Astrocyte of the spinal cord (primary cell): ENCODE data around the gene CASD1.

Experiments used
- DNase-seq: peaks from one replicate; pipeline ENCODE4 v3.0.0; 2011; ENCODE audit warnings: low read depth, low spot score
- H3K4me3 ChIP-seq: 2 replicates; pipeline ENCODE4 v1.5.1; 2011; ENCODE audit warnings: low read depth, mild to moderate bottlenecking, low read length, moderate library complexity
- CTCF ChIP-seq: IDR thresholded peaks from 2 replicates; pipeline ENCODE4 v1.5.1; 2012; ENCODE audit warnings: low read depth, mild to moderate bottlenecking, low read length, inconsistent platforms
- in situ Hi-C: cut with HindIII; loops from 2 replicates; pipeline ENCODE4 v1.10.0; 2017; ENCODE audit warnings: low sequenced_read_pairs

CASD1 gene

GRCh38 chr7:94529516-94529915 is 19.9 kb downstream of the CASD1 start:
- in situ Hi-C loops, result no loop called here
- DNase-seq, result peak; percentile 73
- no peak for TF ChIP-seq CTCF
- no peak overlapping the region for H3K4me3 ChIP-seq

GRCh38 chr7:94530109-94530508 is 20.5 kb downstream of the CASD1 start:
- TF ChIP-seq CTCF, result no peak
- DNase-seq, result peak; percentile 2
- no peak overlapping the region for H3K4me3 ChIP-seq
- in situ Hi-C loops, result no loop called here

GRCh38 chr7:94532676-94533075 is 23.1 kb downstream of the CASD1 start:
- in situ Hi-C loops, result no loop called here
- no peak for DNase-seq
- H3K4me3 ChIP-seq, result no peak overlapping the region
- TF ChIP-seq CTCF, result no peak

- DNase-seq, result no peak
- H3K4me3 ChIP-seq, result no peak overlapping the region
- in situ Hi-C loops, result no loop called here
- no peak for TF ChIP-seq CTCF
Observed at GRCh38 chr7:94540428-94540827, 30.8 kb downstream of the CASD1 start.

- no peak overlapping the region for H3K4me3 ChIP-seq
- in situ Hi-C loops, result no loop called here
- DNase-seq, result no peak
- no peak for TF ChIP-seq CTCF
Observed at GRCh38 chr7:94547126-94547525, 37.5 kb downstream of the CASD1 start.

- in situ Hi-C loops, result no loop called here
- H3K4me3 ChIP-seq, result no peak overlapping the region
- TF ChIP-seq CTCF, result no peak
- no peak for DNase-seq
Observed at GRCh38 chr7:94556028-94556427, 46.4 kb downstream of the CASD1 start.

GRCh38 chr7:94557215-94557614 is 47.6 kb downstream of the CASD1 start:
- no peak for DNase-seq
- in situ Hi-C loops, result no loop called here
- no peak for TF ChIP-seq CTCF
- no peak overlapping the region for H3K4me3 ChIP-seq
